Measurements from ENCODE around the gene NAT16.

Gene NAT16

DNA sequence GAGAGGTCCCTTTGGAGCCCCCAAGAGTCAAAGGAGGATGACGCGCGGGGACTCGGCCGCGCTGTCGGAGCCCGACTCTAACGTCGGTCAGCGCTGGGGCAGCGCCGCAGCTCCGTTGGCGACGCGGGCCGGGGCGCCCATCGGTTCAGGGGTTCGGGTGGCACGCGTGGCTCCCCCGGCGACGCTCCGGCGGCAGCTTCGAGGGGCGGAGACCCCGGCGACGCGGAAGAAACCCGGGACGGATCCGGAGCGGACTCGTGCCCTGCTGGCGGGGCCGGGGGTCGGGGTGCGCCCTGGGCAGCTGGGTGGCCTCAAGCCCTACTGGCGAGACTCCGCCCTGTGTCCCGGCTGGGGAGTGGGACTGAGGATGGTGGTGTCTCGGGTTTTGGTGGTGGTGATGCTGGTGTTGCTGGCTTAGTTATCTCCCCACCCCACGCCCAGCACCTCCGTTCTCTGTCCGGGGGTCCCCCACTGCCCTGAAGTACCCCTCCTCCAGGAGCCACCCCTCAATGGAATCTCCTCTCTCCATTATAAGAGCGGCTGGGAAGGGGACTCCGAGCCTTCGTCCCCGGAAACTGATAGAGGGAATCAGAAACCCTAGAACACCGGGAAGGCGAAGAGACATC is at the start of gene NAT16:
Gene NAT16 (minus strand): TSS at position 164 of the 626 bp plus-strand sequence. CDS start 5,486 bp downstream, outside the sequence.
- H3K4me2 ChIP-seq = peak within 1 kb of the TSS; percentile 58 to 88 (median 79)
- H3K27me3 ChIP-seq = peaks cover 66 to 76% (median 75%) of the 10 kb centered on the region in 11 experiments

DNA sequence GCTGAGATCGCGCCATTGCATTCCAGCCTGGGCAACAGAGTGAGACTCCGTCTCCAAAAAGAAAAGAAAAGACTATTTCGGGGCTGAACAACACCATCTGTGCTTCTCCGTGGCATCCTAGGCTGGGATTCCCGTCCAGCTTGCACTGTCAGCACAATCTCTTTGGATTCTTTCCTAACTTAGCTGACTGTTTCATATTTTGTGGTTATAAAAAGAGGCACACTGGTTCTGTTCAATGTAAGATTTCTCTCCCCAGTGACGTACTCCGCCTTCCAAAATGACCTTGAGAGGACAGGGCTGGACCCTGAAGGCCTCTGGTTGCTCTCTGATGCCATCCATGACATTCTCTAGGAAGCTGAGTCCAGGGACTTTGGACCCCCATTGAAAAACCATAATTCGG is 46.6 kb upstream of the NAT16 start:
- peaks cover 0 to 64% (median 18%) of the 10 kb centered on the region in 11 experiments; a peak in 14 of 22 replicates for H4K20me1 ChIP-seq
- peak overlapping the region in 7 of 11 experiments; percentile 0 to 48 (median 32); a peak in 10 of 22 replicates for H3K4me2 ChIP-seq
- no peak for TF ChIP-seq Cebpa-rat (IDR thresholded peaks at IDR 0.05)
- no peak overlapping the region for H3K27ac ChIP-seq
- H3K36me3 ChIP-seq = peaks cover 59 to 87% (median 77%) of the 10 kb centered on the region in 11 experiments
- H3K9me3 ChIP-seq (replicated peaks in 1 of 11) = no peaks in the 10 kb centered on the region
- no peaks in the 10 kb centered on the region for H3K27me3 ChIP-seq
- peaks cover 9 to 41% (median 33%) of the 10 kb centered on the region in 10 experiments; a peak in 19 of 20 replicates for H3K4me1 ChIP-seq
- H3K9ac ChIP-seq = peak overlapping the region in 2 of 11 experiments; percentile 6 to 26; a peak in 3 of 22 replicates
- no peak overlapping the region for H3K4me3 ChIP-seq

More for the DNA sequence above, at the start of gene NAT16:
- Histone ChIP-seq H3K9ac (peak within 1 kb of the TSS in 1 of 11 experiments; percentile 41; a peak in 1 of 22 replicates), H3K4me3 (peak within 1 kb of the TSS in 9 of 10 experiments; percentile 5 to 54 (median 39); a peak in 9 of 20 replicates), H3K27ac (no peak within 1 kb of the TSS), H4K20me1 (peaks cover 0 to 14% (median 0%) of the 10 kb centered on the region in 11 experiments; a peak in 3 of 22 replicates), H3K4me1 (peaks cover 15 to 40% (median 18%) of the 10 kb centered on the region in 10 experiments), H3K9me3 (replicated peaks in 1 of 11) (peaks cover 0 to 9% (median 5%) of the 10 kb centered on the region in 11 experiments; a peak in 5 of 22 replicates), H3K36me3 (no peaks in the 10 kb centered on the region)
- no peak for TF ChIP-seq Cebpa-rat (IDR thresholded peaks at IDR 0.05)

GRCh38 chr7:101225650-101226049 is 45.6 kb upstream of the NAT16 start:
- H3K4me2 ChIP-seq = peak overlapping the region in 5 of 11 experiments; percentile 2 to 25 (median 9); a peak in 5 of 22 replicates
- TF ChIP-seq Cebpa-rat (IDR thresholded peaks at IDR 0.05) = no peak

GRCh38 chr7:101223528-101223927 is 43.4 kb upstream of the NAT16 start:
- H3K4me1 ChIP-seq = peaks cover 28 to 59% (median 47%) of the 10 kb centered on the region in 10 experiments

More at GRCh38 chr7:101225650-101226049, 45.6 kb upstream of the NAT16 start:
- peaks cover 11 to 46% (median 33%) of the 10 kb centered on the region in 10 experiments; a peak in 19 of 20 replicates for H3K4me1 ChIP-seq
- H4K20me1 ChIP-seq = peaks cover 0 to 67% (median 22%) of the 10 kb centered on the region in 11 experiments; a peak in 16 of 22 replicates
- H3K27ac ChIP-seq = no peak overlapping the region
- no peaks in the 10 kb centered on the region for H3K9me3 ChIP-seq (replicated peaks in 1 of 11)
- no peak overlapping the region for H3K4me3 ChIP-seq
- no peaks in the 10 kb centered on the region for H3K27me3 ChIP-seq
- H3K9ac ChIP-seq = no peak overlapping the region
- H3K36me3 ChIP-seq = peaks cover 57 to 94% (median 79%) of the 10 kb centered on the region in 11 experiments

DNA sequence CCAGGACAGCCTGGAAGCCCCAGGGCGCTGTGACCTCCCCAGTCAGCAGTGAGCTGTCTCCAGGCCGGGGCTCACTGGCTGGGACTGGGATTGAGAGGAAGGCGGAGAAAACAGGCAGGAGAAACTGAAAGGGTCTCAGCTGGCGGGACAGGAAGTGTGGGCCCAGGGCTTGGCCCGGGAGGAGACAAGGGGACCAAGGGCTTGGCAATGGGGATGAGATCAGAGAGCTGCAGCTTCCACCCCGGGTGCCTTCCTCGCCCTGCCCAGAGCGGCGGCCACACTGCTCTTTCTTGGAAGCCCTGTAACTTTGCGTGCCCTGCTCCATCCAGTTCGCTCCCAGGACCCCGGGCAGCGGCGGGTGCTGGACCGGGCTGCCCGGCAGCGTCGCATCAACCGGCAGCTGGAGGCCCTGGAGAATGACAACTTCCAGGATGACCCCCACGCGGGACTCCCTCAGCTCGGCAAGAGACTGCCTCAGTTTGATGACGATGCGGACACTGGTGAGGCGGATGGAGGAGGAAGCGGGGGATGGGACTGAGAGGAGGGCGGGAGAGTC is 42.3 kb upstream of the NAT16 start:
- Histone ChIP-seq H3K36me3 (peaks cover 39 to 70% (median 57%) of the 10 kb centered on the region in 11 experiments), H3K9ac (no peak overlapping the region), H3K4me3 (no peak overlapping the region), H3K4me2 (peak overlapping the region in 2 of 11 experiments; percentile 15 to 16; a peak in 1 of 22 replicates), H3K27me3 (no peaks in the 10 kb centered on the region), H3K9me3 (replicated peaks in 1 of 11) (no peaks in the 10 kb centered on the region), H3K4me1 (peaks cover 27 to 60% (median 48%) of the 10 kb centered on the region in 10 experiments), H3K27ac (peak overlapping the region in 3 of 11 experiments; percentile 9 to 25 (median 20); a peak in 1 of 22 replicates), H4K20me1 (peaks cover 4 to 64% (median 28%) of the 10 kb centered on the region in 11 experiments; a peak in 17 of 22 replicates)
- no peak for TF ChIP-seq Cebpa-rat (IDR thresholded peaks at IDR 0.05)

More at GRCh38 chr7:101223528-101223927, 43.4 kb upstream of the NAT16 start:
- no peaks in the 10 kb centered on the region for H3K27me3 ChIP-seq
- peaks cover 48 to 80% (median 66%) of the 10 kb centered on the region in 11 experiments for H3K36me3 ChIP-seq
- H3K4me3 ChIP-seq = no peak overlapping the region
- H3K9ac ChIP-seq = no peak overlapping the region
- TF ChIP-seq Cebpa-rat (IDR thresholded peaks at IDR 0.05) = no peak
- no peaks in the 10 kb centered on the region for H3K9me3 ChIP-seq (replicated peaks in 1 of 11)
- H3K4me2 ChIP-seq = no peak overlapping the region
- H4K20me1 ChIP-seq = peaks cover 4 to 74% (median 28%) of the 10 kb centered on the region in 11 experiments; a peak in 17 of 22 replicates
- H3K27ac ChIP-seq = no peak overlapping the region

- peaks cover 38 to 66% (median 48%) of the 10 kb centered on the region in 10 experiments for H3K4me1 ChIP-seq
- peaks cover 4 to 51% (median 28%) of the 10 kb centered on the region in 11 experiments; a peak in 17 of 22 replicates for H4K20me1 ChIP-seq
- H3K9ac ChIP-seq = peak overlapping the region in 2 of 11 experiments; percentile 82 to 87; a peak in 2 of 22 replicates
- peak overlapping the region in 9 of 11 experiments; percentile 7 to 100 (median 91); a peak in 13 of 22 replicates for H3K4me2 ChIP-seq
- H3K9me3 ChIP-seq (replicated peaks in 1 of 11) = no peaks in the 10 kb centered on the region
- H3K4me3 ChIP-seq = no peak overlapping the region
- no peaks in the 10 kb centered on the region for H3K27me3 ChIP-seq
- H3K27ac ChIP-seq = no peak overlapping the region
- peaks cover 34 to 59% (median 50%) of the 10 kb centered on the region in 11 experiments for H3K36me3 ChIP-seq
- TF ChIP-seq Cebpa-rat (IDR thresholded peaks at IDR 0.05) = no peak
These were observed 40.2 kb upstream of the NAT16 start for GRCh38 chr7:101220295-101220694.

DNA sequence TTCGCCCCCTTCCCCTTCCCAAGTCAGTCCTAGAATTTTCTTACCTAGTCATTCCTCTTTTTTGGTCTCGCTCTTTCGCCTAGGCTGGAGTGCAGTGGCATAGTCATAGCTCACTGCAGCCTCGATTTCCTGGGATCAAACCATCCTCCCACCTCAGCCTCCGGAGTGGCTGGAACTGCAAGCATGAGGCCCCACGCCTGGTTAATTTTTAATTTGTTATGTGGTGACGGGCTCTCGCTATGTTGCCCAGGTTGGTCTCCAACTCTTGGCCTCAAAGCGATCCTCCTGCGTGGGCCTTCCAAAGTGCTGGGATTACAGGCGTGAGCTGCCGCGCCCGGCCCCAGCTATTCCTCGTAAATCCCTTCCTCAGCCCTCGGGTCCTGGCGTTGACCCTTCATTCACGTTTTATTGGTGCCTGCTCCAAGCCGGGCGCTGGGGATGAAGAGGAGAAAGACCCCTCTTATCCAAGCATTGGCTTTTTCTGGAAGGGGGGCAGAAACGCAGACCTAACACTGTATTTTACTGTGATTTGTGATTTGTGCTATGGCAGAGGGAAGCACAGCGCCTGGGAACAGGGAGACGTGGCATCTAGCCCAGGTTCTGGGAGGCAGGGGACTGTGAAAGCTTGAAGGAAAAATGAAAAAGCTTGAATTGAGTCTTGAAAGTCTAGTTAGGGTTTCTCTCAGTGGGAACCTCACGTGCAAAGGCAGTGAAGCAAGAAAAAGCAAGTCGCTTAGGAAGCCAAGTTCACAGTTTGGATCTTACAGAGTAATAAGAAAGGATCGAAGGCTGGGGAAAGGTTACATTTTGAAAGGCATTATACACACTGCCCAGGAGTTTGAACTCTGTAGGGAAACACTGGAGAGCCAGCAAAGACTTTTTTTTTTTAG is 38.4 kb upstream of the NAT16 start:
- Histone ChIP-seq H3K4me3 (peak overlapping the region; percentile 73 to 90 (median 80)), H3K9ac (peak overlapping the region; percentile 77 to 91 (median 82)), H3K9me3 (replicated peaks in 1 of 11) (no peaks in the 10 kb centered on the region), H3K27me3 (no peaks in the 10 kb centered on the region), H3K27ac (peak overlapping the region; percentile 76 to 96 (median 84)), H3K36me3 (peaks cover 16 to 59% (median 49%) of the 10 kb centered on the region in 11 experiments), H3K4me2 (peak overlapping the region; percentile 88 to 100 (median 93)), H3K4me1 (peaks cover 35 to 69% (median 54%) of the 10 kb centered on the region in 10 experiments), H4K20me1 (peaks cover 4 to 39% (median 25%) of the 10 kb centered on the region in 11 experiments; a peak in 17 of 22 replicates)
- TF ChIP-seq Cebpa-rat (IDR thresholded peaks at IDR 0.05) = no peak
